Neural cell (in vitro differentiated cells): ENCODE data around the gene RARRES1.

Experiments used
- CTCF ChIP-seq: fragments of 450-650 bp; IDR thresholded peaks from 2 replicates; pipeline ENCODE4 v1.5.1; 2014; ENCODE audit warnings: antibody characterized with exemption, mild to moderate bottlenecking, moderate library complexity; ENCODE audit not compliant: poor library complexity, severe bottlenecking
- EZH2 ChIP-seq: fragments of 200-600, 300-800 bp; shearing (Covaris generic), sonication (generic); IDR thresholded peaks from 2 replicates; pipeline ENCODE4 v1.6.1; 2014; ENCODE audit warnings: antibody characterized with exemption, low read length, borderline replicate concordance, mild to moderate bottlenecking; ENCODE audit not compliant: insufficient read depth, poor library complexity, severe bottlenecking
- RAD21 ChIP-seq: fragments of 450-650 bp; conservative IDR thresholded peaks from 2 replicates; pipeline ENCODE4 v1.6.1; 2014; ENCODE audit warnings: antibody characterized with exemption, mild to moderate bottlenecking, moderate library complexity
- REST ChIP-seq: IDR thresholded peaks from 2 replicates; pipeline ENCODE4 v1.6.1; 2012; ENCODE audit warnings: borderline replicate concordance
- SMC3 ChIP-seq: fragments of 450-650 bp; conservative IDR thresholded peaks from 2 replicates; pipeline ENCODE4 v1.6.1; 2014; ENCODE audit warnings: antibody characterized with exemption, mild to moderate bottlenecking, moderate library complexity; ENCODE audit not compliant: poor library complexity

GRCh38 chr3:158774965-158775364 lies 42.7 kb upstream of the RARRES1 start:
- TF ChIP-seq CTCF (no peak), RAD21 (no peak), SMC3 (no peak), EZH2 (no peak), REST (no peak)
